Measurements from ENCODE around the gene ARID4B. TPM values are rescaled to one million over a fixed set of nuclear protein-coding genes. Genes with fewer than 3 reads are reported as not detected.
"Not testable (repeated sequence)": the region's sequence is repeated elsewhere in the genome, so short reads cannot be mapped to it uniquely, and the experiment has no call there.

Gene ARID4B, protein sequence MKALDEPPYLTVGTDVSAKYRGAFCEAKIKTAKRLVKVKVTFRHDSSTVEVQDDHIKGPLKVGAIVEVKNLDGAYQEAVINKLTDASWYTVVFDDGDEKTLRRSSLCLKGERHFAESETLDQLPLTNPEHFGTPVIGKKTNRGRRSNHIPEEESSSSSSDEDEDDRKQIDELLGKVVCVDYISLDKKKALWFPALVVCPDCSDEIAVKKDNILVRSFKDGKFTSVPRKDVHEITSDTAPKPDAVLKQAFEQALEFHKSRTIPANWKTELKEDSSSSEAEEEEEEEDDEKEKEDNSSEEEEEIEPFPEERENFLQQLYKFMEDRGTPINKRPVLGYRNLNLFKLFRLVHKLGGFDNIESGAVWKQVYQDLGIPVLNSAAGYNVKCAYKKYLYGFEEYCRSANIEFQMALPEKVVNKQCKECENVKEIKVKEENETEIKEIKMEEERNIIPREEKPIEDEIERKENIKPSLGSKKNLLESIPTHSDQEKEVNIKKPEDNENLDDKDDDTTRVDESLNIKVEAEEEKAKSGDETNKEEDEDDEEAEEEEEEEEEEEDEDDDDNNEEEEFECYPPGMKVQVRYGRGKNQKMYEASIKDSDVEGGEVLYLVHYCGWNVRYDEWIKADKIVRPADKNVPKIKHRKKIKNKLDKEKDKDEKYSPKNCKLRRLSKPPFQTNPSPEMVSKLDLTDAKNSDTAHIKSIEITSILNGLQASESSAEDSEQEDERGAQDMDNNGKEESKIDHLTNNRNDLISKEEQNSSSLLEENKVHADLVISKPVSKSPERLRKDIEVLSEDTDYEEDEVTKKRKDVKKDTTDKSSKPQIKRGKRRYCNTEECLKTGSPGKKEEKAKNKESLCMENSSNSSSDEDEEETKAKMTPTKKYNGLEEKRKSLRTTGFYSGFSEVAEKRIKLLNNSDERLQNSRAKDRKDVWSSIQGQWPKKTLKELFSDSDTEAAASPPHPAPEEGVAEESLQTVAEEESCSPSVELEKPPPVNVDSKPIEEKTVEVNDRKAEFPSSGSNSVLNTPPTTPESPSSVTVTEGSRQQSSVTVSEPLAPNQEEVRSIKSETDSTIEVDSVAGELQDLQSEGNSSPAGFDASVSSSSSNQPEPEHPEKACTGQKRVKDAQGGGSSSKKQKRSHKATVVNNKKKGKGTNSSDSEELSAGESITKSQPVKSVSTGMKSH (N-terminal part only)
- 10 to 100 TPM; 26.9 to 41.5 (median 36.4) TPM for total RNA-seq

DNA sequence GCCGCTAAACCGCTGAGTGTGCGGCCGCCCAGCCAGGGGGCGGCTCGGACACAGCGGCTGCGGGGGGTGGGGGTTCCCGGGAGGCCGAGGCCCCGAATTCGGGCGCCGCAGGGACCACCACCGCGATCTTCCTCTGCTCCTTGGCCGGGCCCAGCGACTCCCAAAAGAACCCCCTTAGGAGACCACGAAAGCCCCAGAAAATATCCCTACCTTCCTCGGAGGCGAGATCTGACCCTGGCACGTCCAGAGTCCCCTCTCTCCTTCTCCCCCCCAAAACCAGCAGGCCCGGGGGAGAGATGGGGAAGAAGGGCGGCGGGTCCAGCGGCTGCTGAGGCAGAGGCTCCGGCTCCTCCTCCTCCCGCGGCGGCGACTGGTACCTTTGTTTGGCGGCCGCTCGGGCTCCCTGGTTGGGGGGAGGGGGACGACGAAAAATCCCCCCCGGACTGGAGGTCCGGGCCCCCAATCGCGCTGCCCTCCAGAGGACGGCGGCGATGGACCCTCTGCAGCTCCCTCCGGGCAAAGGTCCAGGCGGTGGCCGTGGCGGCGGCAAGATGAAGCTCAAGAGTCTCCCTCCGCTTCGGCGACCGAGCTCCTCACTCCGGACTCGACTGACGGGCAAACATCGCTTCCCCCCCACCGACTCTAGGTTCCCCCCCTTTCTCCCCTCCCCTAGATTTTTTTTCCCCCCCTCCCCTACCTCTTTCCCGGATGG lies at the start of gene ARID4B:
TSS of gene ARID4B (minus strand) at position 621 of the 712 bp plus-strand sequence. CDS start 1,260 bp downstream, outside the sequence.
- H3K4me1 Mint-ChIP-seq (ENCODE audit: low read depth): peaks cover 26% of the 10 kb centered on the region
- peaks cover 16% of the 10 kb centered on the region for H3K36me3 Mint-ChIP-seq (ENCODE audit: insufficient read depth)
- ATAC-seq: peak; percentile 4 to 6
- H3K9me3 Mint-ChIP-seq: no peaks in the 10 kb centered on the region
- DNase-seq: no peak
- H3K27me3 Mint-ChIP-seq (ENCODE audit: low read depth): no peaks in the 10 kb centered on the region
- H3K4me3 Mint-ChIP-seq: peak within 1 kb of the TSS; percentile 100

DNA sequence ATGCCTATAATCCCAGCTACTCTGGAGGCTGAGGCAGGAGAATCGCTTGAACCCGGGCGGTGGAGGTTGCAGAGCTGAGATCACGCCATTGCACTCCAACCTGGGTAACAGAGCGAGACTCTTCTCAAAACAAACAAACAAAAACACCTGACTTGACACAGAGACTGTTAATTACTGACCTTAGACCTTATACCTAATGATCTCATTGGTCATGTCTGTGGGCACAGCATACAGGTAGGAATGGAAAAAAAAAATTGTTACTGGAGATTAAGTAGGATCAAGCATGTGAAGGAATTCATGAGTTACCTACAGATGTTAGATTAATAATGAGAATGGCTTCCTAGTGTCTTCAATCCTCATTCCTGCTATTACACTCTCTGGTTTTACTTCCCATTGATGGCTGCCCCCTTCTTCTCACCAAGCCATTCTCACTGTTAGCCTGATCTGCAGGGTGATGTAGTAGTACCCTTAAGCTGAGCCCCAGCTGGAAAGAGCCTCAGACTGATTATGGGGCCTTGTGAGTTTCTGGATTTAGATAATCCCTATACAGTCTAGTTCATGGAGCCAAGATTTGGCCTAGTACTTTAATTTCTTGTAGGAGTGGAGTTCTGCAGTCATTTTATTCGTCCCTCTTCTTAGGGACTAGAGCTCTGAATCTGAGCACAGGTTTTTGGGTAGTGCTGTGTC lies 48.1 kb upstream of the ARID4B start:
- no peak overlapping the region for H3K4me3 Mint-ChIP-seq
- DNase-seq (no peak), ATAC-seq (no peak)
- H3K27me3 Mint-ChIP-seq (ENCODE audit: low read depth): no peaks in the 10 kb centered on the region
- no peaks in the 10 kb centered on the region for H3K9me3 Mint-ChIP-seq
- peaks cover 4% of the 10 kb centered on the region for H3K36me3 Mint-ChIP-seq (ENCODE audit: insufficient read depth)
- peaks cover 2% of the 10 kb centered on the region for H3K4me1 Mint-ChIP-seq (ENCODE audit: low read depth)

DNA sequence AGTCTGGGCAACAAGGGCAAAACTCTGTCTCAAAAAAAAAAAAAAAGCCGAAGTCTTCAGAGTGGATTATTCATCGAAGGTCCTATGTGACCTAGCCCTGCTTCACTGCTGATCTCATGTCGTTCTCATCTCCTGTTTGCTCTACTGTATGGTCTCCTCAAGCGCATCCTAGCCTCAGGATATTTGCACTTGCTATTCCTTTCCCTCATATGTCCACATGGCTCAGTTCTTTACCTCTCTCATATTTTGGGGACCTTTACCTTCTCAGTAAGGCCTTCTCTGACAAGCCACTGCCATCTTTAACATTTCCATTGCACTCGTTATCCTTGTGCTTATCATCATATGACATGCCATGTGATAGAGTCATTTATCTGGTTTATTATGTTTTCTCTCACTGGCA lies 41.8 kb upstream of the ARID4B start:
- no peak for ATAC-seq
- Mint-ChIP-seq H3K9me3 (no peaks in the 10 kb centered on the region), H3K36me3 (ENCODE audit: insufficient read depth) (peaks cover 2% of the 10 kb centered on the region), H3K4me3 (peak overlapping the region; percentile 12), H3K4me1 (ENCODE audit: low read depth) (peaks cover 34% of the 10 kb centered on the region), H3K27me3 (ENCODE audit: low read depth) (no peaks in the 10 kb centered on the region)
- DNase-seq: no peak

DNA sequence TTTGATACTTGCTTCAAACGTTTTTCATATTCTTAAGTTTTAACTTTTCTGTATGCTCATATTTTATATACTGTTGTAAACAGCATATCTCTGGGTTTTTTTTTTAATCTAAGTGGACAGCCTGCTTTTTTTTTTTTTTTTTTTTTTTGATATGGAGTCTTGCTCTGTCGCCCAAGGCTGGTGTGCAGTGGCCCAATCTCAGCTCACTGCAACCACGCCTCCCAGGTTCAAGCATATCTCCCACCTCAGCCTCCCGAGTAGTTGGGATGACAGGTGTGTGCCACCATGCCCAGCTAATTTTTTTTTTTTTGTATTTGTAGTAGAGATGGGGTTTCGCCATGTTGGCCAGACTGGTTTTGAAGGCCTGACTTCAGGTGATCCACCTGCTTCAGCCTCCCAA lies 40.4 kb upstream of the ARID4B start:
- DNase-seq (no peak), ATAC-seq (no peak)
- Mint-ChIP-seq H3K4me3 (peak overlapping the region; percentile 98), H3K27me3 (ENCODE audit: low read depth) (no peaks in the 10 kb centered on the region), H3K36me3 (ENCODE audit: insufficient read depth) (peaks cover 2% of the 10 kb centered on the region), H3K4me1 (ENCODE audit: low read depth) (peaks cover 32% of the 10 kb centered on the region), H3K9me3 (no peaks in the 10 kb centered on the region)

DNA sequence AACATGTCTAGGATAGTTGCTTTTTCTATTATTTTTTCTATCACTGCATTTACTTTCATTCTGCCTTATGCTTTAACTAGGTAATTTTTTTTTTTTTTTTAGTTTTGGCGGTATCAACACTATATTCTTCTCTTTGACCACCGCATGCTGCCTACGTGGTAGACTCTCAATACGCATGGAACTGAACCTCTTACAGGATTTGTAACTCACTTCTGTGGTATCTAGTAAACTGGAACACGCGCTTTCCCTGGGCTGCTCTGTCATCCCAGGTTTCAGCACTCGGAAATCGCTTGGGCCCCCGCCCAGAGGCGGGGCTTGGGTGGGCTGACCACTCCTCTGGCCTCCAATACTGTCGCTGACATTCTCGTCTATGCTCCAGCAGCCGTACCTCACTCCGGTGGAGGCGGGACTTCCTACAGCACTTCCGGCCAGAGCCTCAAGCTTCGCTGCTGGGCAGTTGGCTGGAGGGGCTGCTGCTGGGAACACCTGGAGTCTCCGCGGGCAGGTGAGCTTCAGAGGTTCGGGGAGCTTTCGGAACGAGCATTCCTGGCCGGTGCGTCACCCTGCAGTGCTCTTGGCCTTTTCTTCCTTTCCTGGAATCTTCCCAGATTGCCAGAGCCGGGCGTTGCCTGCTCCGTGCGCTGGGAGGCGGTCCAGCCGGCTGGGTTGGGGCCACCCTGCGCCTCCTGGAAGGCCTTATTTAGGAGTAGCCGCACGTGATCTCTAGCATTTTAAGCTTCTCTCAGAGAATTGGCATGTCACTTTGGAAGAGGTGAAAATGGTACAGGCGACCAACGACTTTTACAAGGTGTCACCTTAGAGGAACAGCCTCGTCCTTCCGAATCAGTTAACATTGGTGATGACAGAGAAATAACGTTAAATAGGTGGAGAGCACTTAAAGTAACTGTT lies 39.3 kb upstream of the ARID4B start, which contains the start of gene TBCE:
TSS of gene TBCE (plus strand) at position 428 of the 909 bp plus-strand sequence. CDS start 12,623 bp downstream, outside the sequence.
- H3K4me3 Mint-ChIP-seq: peak within 1 kb of the TSS; percentile 98
- no peaks in the 10 kb centered on the region for H3K27me3 Mint-ChIP-seq (ENCODE audit: low read depth)
- peaks cover 32% of the 10 kb centered on the region for H3K4me1 Mint-ChIP-seq (ENCODE audit: low read depth)
- ATAC-seq (peak; percentile 99), DNase-seq (peak; percentile 76)
- H3K36me3 Mint-ChIP-seq (ENCODE audit: insufficient read depth): peaks cover 2% of the 10 kb centered on the region
- H3K9me3 Mint-ChIP-seq: no peaks in the 10 kb centered on the region

DNA sequence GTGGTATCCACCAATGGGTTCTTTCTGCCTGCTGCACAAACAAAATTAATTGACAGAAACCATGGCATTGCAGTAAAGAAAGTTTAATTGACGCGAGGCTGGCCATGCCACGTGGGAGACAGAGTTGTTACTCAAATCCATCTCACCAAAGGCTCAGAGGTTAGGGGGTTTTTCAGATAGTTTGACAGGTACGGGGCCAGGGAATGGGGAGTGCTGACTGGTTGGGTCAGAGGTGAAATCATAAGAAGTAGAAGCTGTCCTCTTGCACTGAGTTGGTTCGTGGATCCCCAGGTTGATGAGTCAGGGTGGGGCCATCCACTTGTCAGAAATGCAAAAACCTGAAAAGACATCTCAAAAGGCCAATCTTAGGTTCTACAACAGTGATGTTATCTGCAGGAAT lies 38.3 kb upstream of the ARID4B start:
- DNase-seq (no peak), ATAC-seq (peak; percentile 49 to 55)
- Mint-ChIP-seq H3K4me1 (ENCODE audit: low read depth) (peaks cover 32% of the 10 kb centered on the region), H3K27me3 (ENCODE audit: low read depth) (no peaks in the 10 kb centered on the region), H3K36me3 (ENCODE audit: insufficient read depth) (peaks cover 2% of the 10 kb centered on the region), H3K9me3 (no peaks in the 10 kb centered on the region), H3K4me3 (peak overlapping the region; percentile 98)

DNA sequence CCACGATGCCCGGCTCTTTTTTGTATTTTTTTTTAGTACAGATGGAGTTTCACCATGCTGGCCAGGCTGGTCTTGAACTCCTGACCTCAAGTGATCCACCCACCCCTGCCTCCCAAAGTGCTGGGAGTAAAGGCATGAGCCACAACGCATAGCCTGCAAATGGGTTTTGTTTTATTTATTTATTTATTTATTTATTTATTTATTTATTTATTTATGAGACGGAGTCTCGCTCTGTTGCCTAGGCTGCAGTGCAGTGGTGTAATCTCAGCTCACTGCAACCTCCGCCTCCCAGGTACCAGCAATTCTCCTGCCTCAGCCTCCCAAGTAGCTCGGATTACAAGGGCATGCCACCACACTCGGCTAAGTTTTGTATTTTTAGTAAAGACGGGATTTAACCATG lies 36.2 kb upstream of the ARID4B start:
- not testable (repeated sequence) for H3K27me3 Mint-ChIP-seq (ENCODE audit: low read depth); H3K4me3 Mint-ChIP-seq; H3K36me3 Mint-ChIP-seq (ENCODE audit: insufficient read depth); DNase-seq; H3K9me3 Mint-ChIP-seq; ATAC-seq
- peaks cover 29% of the 10 kb centered on the region for H3K4me1 Mint-ChIP-seq (ENCODE audit: low read depth)

DNA sequence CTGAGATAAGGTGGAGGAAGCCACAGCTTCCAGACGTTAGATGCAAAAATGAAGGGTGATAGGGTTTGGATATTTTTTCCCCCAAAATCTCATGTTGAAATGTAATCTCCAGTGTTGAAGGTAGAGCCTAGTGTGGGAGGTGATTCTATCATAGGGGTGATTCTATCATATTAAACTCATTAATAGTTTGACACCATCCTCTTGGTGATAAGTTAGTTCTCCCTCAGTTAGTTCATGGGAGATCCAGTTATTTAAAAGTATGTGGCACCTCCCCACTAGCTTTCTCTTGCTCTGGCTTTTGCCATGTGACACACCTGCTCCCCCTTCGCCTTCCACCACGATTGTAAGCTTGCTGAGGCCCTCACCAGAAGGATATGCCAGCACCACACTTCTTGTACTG lies 30.9 kb upstream of the ARID4B start:
- Mint-ChIP-seq H3K4me1 (ENCODE audit: low read depth) (no peaks in the 10 kb centered on the region), H3K36me3 (ENCODE audit: insufficient read depth) (no peaks in the 10 kb centered on the region), H3K9me3 (no peaks in the 10 kb centered on the region), H3K27me3 (ENCODE audit: low read depth) (no peaks in the 10 kb centered on the region), H3K4me3 (no peak overlapping the region)
- DNase-seq: no peak
- ATAC-seq: no peak

DNA sequence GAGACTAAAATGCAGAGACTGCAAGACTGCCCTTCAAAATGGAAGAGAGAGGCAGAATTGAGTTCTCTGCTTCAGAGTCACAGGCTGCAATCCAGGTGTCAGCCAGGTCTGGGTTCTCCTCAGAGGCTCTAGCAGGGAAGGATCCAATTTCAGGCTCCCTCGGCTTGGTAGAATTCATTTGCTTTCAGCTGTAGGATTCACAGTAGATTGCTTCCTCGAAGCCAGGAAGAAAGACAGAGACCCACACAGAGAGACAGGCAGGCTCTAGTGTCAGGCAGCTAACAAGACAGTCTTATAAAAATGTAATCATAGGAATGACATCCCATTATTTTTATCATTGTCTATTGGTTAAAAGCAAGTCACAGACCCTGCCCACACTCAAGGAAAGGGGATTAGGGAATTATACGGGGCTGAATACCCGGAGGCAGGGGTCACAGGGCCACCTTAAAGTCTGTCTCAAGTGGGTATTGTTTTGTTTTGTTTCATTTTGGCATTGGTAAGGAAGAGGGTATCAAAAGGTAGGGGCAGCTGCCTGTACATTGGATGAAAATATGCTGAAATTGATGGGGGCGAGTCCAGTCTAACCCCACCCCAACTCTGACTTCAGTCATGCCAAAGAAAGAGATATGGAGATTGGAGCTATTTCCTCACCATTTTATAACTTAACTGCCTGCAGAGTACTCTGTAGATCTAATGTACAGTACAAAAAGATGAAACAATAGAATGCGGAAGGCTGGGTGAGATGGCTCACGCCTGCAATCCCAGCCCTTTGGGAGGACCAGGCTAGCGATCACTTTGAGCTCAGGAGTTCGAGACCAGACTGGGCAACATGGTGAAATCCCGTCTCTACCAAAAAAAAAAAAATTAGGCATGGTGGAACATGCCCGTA lies 29.8 kb upstream of the ARID4B start:
- no peaks in the 10 kb centered on the region for H3K36me3 Mint-ChIP-seq (ENCODE audit: insufficient read depth)
- DNase-seq: no peak
- H3K4me3 Mint-ChIP-seq: no peak overlapping the region
- H3K4me1 Mint-ChIP-seq (ENCODE audit: low read depth): no peaks in the 10 kb centered on the region
- no peak for ATAC-seq
- H3K27me3 Mint-ChIP-seq (ENCODE audit: low read depth): no peaks in the 10 kb centered on the region
- H3K9me3 Mint-ChIP-seq: no peaks in the 10 kb centered on the region

DNA sequence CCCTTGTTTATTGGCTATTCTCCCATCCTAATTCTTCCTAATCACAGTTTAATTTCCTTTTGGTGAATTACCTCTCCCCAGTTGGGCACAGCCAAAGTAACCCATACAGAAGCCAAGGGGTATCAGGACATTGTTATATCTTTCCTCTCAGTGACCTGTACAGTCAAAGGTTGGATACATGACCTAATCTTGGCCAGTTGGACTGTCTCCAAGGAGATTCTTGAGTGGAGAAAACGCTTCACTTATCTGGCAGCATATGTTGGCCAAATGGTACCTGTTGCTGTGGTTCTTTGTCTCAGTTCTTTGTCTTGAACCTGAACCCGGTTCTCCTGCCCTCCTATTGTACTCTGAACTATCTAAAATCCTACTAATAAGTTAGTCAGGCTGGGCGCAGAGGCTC lies 23.9 kb upstream of the ARID4B start:
- ATAC-seq: no peak
- no peak overlapping the region for H3K4me3 Mint-ChIP-seq
- no peaks in the 10 kb centered on the region for H3K36me3 Mint-ChIP-seq (ENCODE audit: insufficient read depth)

DNA sequence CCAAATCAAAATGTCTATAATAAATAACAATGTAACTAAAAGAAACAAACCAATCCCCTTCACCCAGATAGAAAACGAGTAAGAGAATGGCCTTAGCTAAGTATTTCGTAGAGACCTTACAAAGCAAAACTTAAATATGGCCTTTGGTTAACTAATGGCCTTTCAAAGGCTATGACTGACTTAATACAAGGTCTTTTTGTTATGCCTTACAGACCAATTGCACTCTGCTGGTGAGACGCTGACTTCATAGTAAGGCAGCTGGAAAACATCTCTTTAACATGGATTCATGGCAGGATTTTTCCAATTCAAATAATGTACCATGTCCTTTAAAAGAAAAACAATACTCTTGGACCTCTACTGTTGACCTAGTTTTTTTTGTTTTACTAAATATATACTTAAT lies 23.5 kb upstream of the ARID4B start:
- H3K4me1 Mint-ChIP-seq (ENCODE audit: low read depth): no peaks in the 10 kb centered on the region
- no peaks in the 10 kb centered on the region for H3K27me3 Mint-ChIP-seq (ENCODE audit: low read depth)
- H3K36me3 Mint-ChIP-seq (ENCODE audit: insufficient read depth): peaks cover 2% of the 10 kb centered on the region
- H3K4me3 Mint-ChIP-seq: no peak overlapping the region
- DNase-seq: no peak
- ATAC-seq: no peak
- H3K9me3 Mint-ChIP-seq: no peaks in the 10 kb centered on the region

More for the DNA sequence above, 23.9 kb upstream of the ARID4B start:
- no peak for DNase-seq
- Mint-ChIP-seq H3K9me3 (no peaks in the 10 kb centered on the region), H3K4me1 (ENCODE audit: low read depth) (no peaks in the 10 kb centered on the region), H3K27me3 (ENCODE audit: low read depth) (no peaks in the 10 kb centered on the region)

DNA sequence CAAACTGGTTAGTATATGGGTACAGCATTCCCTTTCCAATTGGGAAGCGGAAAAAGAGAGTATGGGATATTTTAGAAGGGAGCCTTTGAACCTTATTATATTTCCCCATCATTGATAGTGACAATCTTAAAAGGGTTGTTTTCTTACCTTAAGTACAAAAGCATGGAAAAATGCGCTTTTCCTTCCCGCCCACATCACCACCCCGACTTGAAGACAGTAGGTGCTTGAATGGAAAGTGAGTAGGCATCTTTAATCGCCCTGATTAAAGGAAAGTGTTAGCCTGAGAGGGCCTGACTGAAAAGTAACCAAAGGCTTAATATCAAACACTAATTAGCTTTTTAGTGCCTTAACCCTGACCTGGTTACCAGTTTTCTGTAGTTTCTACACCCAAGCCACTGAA lies 15.7 kb upstream of the ARID4B start:
- H3K9me3 Mint-ChIP-seq: no peaks in the 10 kb centered on the region
- no peak for ATAC-seq
- H3K4me3 Mint-ChIP-seq: no peak overlapping the region
- H3K27me3 Mint-ChIP-seq (ENCODE audit: low read depth): no peaks in the 10 kb centered on the region
- H3K36me3 Mint-ChIP-seq (ENCODE audit: insufficient read depth): peaks cover 22% of the 10 kb centered on the region
- DNase-seq: peak; percentile 12
- H3K4me1 Mint-ChIP-seq (ENCODE audit: low read depth): peaks cover 10% of the 10 kb centered on the region

All from activated T-cell treated with anti-CD3 and anti-CD28 coated beads, Interleukin-2, amount 50 U/mL, for 4 hours (primary cell).